ENCODE results near the gene MMRN2. TPM values are rescaled to one million over a fixed set of nuclear protein-coding genes. Genes with fewer than 3 reads are reported as not detected.
"Not testable (repeated sequence)": the region's sequence is repeated elsewhere in the genome, so short reads cannot be mapped to it uniquely, and the experiment has no call there.

MMRN2 gene
- total RNA-seq, 1 experiment from 2014 or later, result 8.3 TPM

DNA sequence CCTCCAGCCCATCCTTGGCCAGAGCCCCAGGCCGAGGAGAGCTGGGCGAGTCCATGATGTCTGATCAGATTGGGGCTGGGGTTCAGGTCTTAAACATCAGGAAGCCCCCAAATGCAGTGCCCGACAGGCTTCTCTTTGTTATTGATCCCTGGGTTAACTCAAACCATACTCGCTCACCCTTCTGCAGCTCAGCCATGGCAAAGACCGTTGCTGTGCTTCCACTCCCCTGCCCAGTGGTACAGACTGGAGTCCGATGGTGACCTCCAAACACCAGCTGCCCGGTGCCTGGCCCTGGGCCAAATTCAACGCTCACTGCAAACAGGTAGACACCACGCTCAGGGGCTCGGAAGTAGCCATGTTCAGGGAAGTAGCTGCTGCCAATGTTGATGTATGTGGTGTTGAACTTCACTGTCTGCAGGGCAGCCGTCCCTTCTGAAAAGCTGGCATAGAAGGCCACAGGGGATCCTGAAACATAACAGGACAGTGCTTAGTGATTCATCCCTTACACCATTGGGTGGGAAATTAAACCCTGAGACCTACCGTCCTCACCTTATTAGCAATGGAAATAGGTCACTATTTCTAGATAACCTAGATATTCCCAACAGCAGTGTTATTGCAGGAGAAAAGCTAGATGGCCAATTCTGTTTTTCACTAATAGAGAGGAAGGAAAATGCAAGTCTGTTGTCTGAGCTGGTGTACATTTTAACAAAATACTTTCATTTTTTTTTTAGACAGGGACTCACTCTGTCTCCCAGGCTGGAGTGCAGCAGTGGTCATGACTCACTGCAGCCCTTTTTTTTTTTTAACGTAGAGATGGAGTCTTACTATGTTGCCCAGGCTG, 20.5 kb downstream of the MMRN2 start:
- Histone ChIP-seq H3K4me1 (ENCODE audit: control insufficient read depth in 1 of 2, insufficient read depth in 2 of 2, low read length in 2 of 2) (peaks cover 0 to 10% of the 10 kb centered on the region in 2 experiments; a peak in 3 of 4 replicates), H3K79me2 (ENCODE audit: insufficient read depth, low read length) (no peaks in the 10 kb centered on the region), H3K9me2 (ENCODE audit: insufficient read depth) (no peaks in the 10 kb centered on the region), H3K27ac (ENCODE audit: low read depth, low read length) (no peak overlapping the region), H3K4me3 (replicated peaks in 1 of 2; ENCODE audit: low read depth in 1 of 2, low read length in 2 of 2) (no peak overlapping the region), H3K9me3 (ENCODE audit: control insufficient read depth in 1 of 2, insufficient read depth in 1 of 2, low read depth in 1 of 2, low read length in 2 of 2) (no peaks in the 10 kb centered on the region), H3K27me3 (ENCODE audit: insufficient read depth, low read length) (no peaks in the 10 kb centered on the region), H2AFZ (ENCODE audit: low read depth, low read length, poor library complexity, severe bottlenecking) (no peak overlapping the region), H3K9ac (ENCODE audit: low read length) (no peak overlapping the region), H4K20me1 (ENCODE audit: insufficient read depth) (no peaks in the 10 kb centered on the region), H3K36me3 (ENCODE audit: control insufficient read depth in 1 of 2, insufficient read depth in 2 of 2, low read length in 2 of 2) (no peaks in the 10 kb centered on the region), H3K4me2 (ENCODE audit: low read length) (no peak overlapping the region)
- RAD21 ChIA-PET (ENCODE audit: low non-redundant PET in 1 of 2, low total read pairs in 2 of 2, uncharacterized antibody in 2 of 2, unreplicated experiment in 2 of 2), result no interaction called here
- CTCF ChIA-PET, result interaction anchor here (0.9 to 1.5 kb wide), 2 partner anchors 10 to 24 kb away, joined by 3 to 5 read pairs; no protein-coding TSS in a partner anchor
- BruUV-seq (replicated peaks), result no TSS peak
- ATAC-seq, result no peak
- intact Hi-C loops (cut with micrococcal nuclease), result loop anchor here (5.0 kb wide), 1 partner anchor 265 kb away; no protein-coding TSS in a partner anchor
- TF ChIP-seq ATF3 (IDR thresholded peaks at IDR 0.05) (no peak), SRF (IDR thresholded peaks at IDR 0.05; ENCODE audit: low read depth) (no peak), YY1 (IDR thresholded peaks at IDR 0.05; ENCODE audit: extremely low read depth, insufficient replicate concordance, low read depth, low read length) (no peak), ELF1 (IDR thresholded peaks at IDR 0.05; ENCODE audit: borderline replicate concordance, low read depth) (no peak), CBX3 (IDR thresholded peaks at IDR 0.05; ENCODE audit: low read depth) (no peak), EZH2phosphoT487 (IDR thresholded peaks at IDR 0.05; ENCODE audit: borderline replicate concordance) (no peak), SIN3A (IDR thresholded peaks at IDR 0.05; ENCODE audit: low read depth) (no peak), EGR1 (IDR thresholded peaks at IDR 0.05; ENCODE audit: low read depth) (no peak), JUND (IDR thresholded peaks at IDR 0.05) (no peak), ZNF274 (IDR thresholded peaks at IDR 0.05; ENCODE audit: low read depth, low read length) (no peak), TCF7L2 (IDR thresholded peaks at IDR 0.05; ENCODE audit: borderline replicate concordance, extremely low read depth, insufficient read depth, insufficient read length) (no peak), CEBPB (IDR thresholded peaks at IDR 0.05; ENCODE audit: low read depth) (no peak), EZH2 (IDR thresholded peaks at IDR 0.05) (no peak)
- TF ChIP-seq, protein P1, sequence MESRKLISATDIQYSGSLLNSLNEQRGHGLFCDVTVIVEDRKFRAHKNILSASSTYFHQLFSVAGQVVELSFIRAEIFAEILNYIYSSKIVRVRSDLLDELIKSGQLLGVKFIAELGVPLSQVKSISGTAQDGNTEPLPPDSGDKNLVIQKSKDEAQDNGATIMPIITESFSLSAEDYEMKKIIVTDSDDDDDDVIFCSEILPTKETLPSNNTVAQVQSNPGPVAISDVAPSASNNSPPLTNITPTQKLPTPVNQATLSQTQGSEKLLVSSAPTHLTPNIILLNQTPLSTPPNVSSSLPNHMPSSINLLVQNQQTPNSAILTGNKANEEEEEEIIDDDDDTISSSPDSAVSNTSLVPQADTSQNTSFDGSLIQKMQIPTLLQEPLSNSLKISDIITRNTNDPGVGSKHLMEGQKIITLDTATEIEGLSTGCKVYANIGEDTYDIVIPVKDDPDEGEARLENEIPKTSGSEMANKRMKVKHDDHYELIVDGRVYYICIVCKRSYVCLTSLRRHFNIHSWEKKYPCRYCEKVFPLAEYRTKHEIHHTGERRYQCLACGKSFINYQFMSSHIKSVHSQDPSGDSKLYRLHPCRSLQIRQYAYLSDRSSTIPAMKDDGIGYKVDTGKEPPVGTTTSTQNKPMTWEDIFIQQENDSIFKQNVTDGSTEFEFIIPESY (IDR thresholded peaks at IDR 0.05; ENCODE audit: extremely low read depth, insufficient replicate concordance, low read length), result no peak
- TF ChIP-seq, protein P2, sequence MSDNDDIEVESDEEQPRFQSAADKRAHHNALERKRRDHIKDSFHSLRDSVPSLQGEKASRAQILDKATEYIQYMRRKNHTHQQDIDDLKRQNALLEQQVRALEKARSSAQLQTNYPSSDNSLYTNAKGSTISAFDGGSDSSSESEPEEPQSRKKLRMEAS (IDR thresholded peaks at IDR 0.05), result no peak
- POLR2A ChIA-PET, result interaction anchor here (1.0 kb wide), 1 partner anchor 32 kb away, joined by 3 read pairs; the partner anchor contains the start of gene ADIRF
- DNase-seq (ENCODE audit: low read depth, low spot score), result no peak

DNA sequence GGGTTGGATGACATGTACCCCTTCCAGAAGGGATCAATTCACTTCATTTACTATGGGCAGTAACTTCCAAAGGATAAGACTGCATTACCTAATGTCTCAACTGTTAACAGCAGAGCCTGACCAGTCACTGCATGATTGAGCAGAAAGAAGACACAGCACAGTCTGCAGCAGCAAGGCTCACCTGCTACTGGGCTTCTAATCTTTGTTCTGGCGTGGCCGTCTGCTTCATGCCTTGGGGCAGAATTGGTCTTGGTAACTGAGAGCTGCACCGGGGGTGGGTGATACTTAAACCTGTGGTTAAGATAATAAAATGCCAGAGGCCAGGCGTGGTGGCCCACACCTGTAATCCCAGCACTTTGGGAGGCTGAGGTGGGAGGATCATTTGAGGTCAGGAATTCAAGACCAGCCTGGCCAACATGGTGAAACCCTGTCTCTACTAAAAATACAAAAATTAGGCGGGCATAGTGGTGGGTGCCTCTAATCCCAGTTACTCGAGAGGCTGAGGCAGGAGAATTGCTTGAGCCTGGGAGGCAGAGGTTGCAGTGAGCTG, 23.2 kb downstream of the MMRN2 start:
- intact Hi-C loops (cut with micrococcal nuclease); BruUV-seq (replicated peaks); H3K9me3 ChIP-seq (ENCODE audit: control insufficient read depth in 1 of 2, insufficient read depth in 1 of 2, low read depth in 1 of 2, low read length in 2 of 2); H3K27ac ChIP-seq (ENCODE audit: low read depth, low read length); CTCF ChIA-PET; POLR2A ChIA-PET; H4K20me1 ChIP-seq (ENCODE audit: insufficient read depth); H3K4me1 ChIP-seq (ENCODE audit: control insufficient read depth in 1 of 2, insufficient read depth in 2 of 2, low read length in 2 of 2); H3K4me3 ChIP-seq (replicated peaks in 1 of 2; ENCODE audit: low read depth in 1 of 2, low read length in 2 of 2); H3K4me2 ChIP-seq (ENCODE audit: low read length); DNase-seq (ENCODE audit: low read depth, low spot score); H2AFZ ChIP-seq (ENCODE audit: low read depth, low read length, poor library complexity, severe bottlenecking); H3K79me2 ChIP-seq (ENCODE audit: insufficient read depth, low read length); H3K9ac ChIP-seq (ENCODE audit: low read length); H3K27me3 ChIP-seq (ENCODE audit: insufficient read depth, low read length); H3K9me2 ChIP-seq (ENCODE audit: insufficient read depth); RAD21 ChIA-PET (ENCODE audit: low non-redundant PET in 1 of 2, low total read pairs in 2 of 2, uncharacterized antibody in 2 of 2, unreplicated experiment in 2 of 2); H3K36me3 ChIP-seq (ENCODE audit: control insufficient read depth in 1 of 2, insufficient read depth in 2 of 2, low read length in 2 of 2); ATAC-seq: not testable (repeated sequence)
